Thyroid gland (tissue), 4 donors: ENCODE data around the gene STH. TPM values are rescaled to one million over a fixed set of nuclear protein-coding genes. Genes with fewer than 3 reads are reported as not detected.

Experiments used
- DNase-seq, 2 donors: peaks; one replicate each; pipeline ENCODE4 v3.0.0-alpha.2; 2019
- H3K27ac ChIP-seq, 3 donors: fragments of 200-600 bp; sonication (generic); 1 replicate in 2 of 3; 2 replicates in 1 of 3; pipeline ENCODE4 v1.5.1; 2016 to 2019; ENCODE audit warnings: mild to moderate bottlenecking in 1 of 3, moderate library complexity in 1 of 3
- H3K27me3 ChIP-seq: fragments of 200-600 bp; sonication (generic); one replicate; pipeline ENCODE4 v1.5.1; 2019
- H3K36me3 ChIP-seq, 2 donors: fragments of 200-600 bp; sonication (generic); one replicate each; pipeline ENCODE4 v1.5.1; 2016 to 2019
- H3K4me1 ChIP-seq, 2 donors: fragments of 200-600 bp; sonication (generic); one replicate each; pipeline ENCODE4 v1.5.1; 2017 to 2019
- H3K4me3 ChIP-seq, 3 donors: fragments of 200-600 bp; sonication (generic); replicated peaks in 1 of 3; 1 replicate in 2 of 3; 2 replicates in 1 of 3; pipeline ENCODE4 v1.5.1; 2016; ENCODE audit warnings: mild to moderate bottlenecking in 1 of 3
- H3K9me3 ChIP-seq: fragments of 200-600 bp; sonication (generic); one replicate; pipeline ENCODE4 v1.5.1; 2017
- CTCF ChIP-seq, 6 experiments: fragments of 200-600 bp in 3 of 6; fragments of 450-650 bp in 3 of 6; sonication (generic) in 3 of 6; IDR thresholded peaks; one replicate each; pipeline ENCODE4 v1.5.1; 2016 to 2019; ENCODE audit warnings: antibody characterized with exemption in 6 of 6, mild to moderate bottlenecking in 2 of 6, inconsistent platforms in 1 of 6, moderate library complexity in 1 of 6
- POLR2A ChIP-seq, 2 donors: fragments of 450-650 bp; IDR thresholded peaks; one replicate each; pipeline ENCODE4 v1.6.1; 2017; ENCODE audit warnings: antibody characterized with exemption in 2 of 2, mild to moderate bottlenecking in 2 of 2, moderate library complexity in 1 of 2
- WGBS, 2 donors: methylation state at CpG; one replicate each; pipeline ENCODE4 v1.1.5; 2017; 5-methylcytosine and 5-hydroxymethylcytosine counted together
- intact Hi-C: fragments of 100-400 bp; cut with DNase I; formaldehyde crosslinking; loops from one replicate; pipeline ENCODE4 v1.15.1; 2023
- total RNA-seq, 4 donors: library from RNA; depleted of rRNA; stranded (reverse); fragments of >200 nt; gene quantifications; one replicate each; pipeline ENCODE4 v1.2.3, GENCODE V29; 2016

Gene STH
- not detected for total RNA-seq

GRCh38 chr17:45998987-45999899 lies at the start of gene STH:
STH (plus strand) TSS chr17:45999250; CDS start chr17:45999280, 30 bp downstream.
- intact Hi-C loops, result no loop called here

GRCh38 chr17:45949755-45950320 lies 49.2 kb upstream of the STH start:
- no peak for TF ChIP-seq POLR2A (IDR thresholded peaks at IDR 0.05)
- TF ChIP-seq CTCF (IDR thresholded peaks at IDR 0.05), result no peak
- H3K36me3 ChIP-seq, result no peaks in the 10 kb centered on the region
- DNase-seq, result no peak
- no peaks in the 10 kb centered on the region for H3K27me3 ChIP-seq
- intact Hi-C loops, result no loop called here
- WGBS, 2 donors, result 77 to 86% methylated on average over 8 to 9 of the region's 9 CpGs
- H3K27ac ChIP-seq, result no peak overlapping the region
- peaks cover 0 to 11% of the 10 kb centered on the region in 2 donors for H3K4me1 ChIP-seq
- no peak overlapping the region for H3K4me3 ChIP-seq
- no peaks in the 10 kb centered on the region for H3K9me3 ChIP-seq

More at GRCh38 chr17:45998987-45999899, at the start of gene STH:
- no peak within 1 kb of the TSS for H3K27ac ChIP-seq
- TF ChIP-seq POLR2A (IDR thresholded peaks at IDR 0.05) (no peak), CTCF (IDR thresholded peaks at IDR 0.05) (no peak)
- H3K36me3 ChIP-seq, result no peaks in the 10 kb centered on the region
- WGBS, 2 donors, result 88 to 95% methylated on average over 7 to 8 of the region's 8 CpGs
- no peaks in the 10 kb centered on the region for H3K9me3 ChIP-seq
- H3K4me1 ChIP-seq, result peaks cover 6 to 8% of the 10 kb centered on the region in 2 donors
- DNase-seq, result no peak
- H3K27me3 ChIP-seq, result no peaks in the 10 kb centered on the region
- no peak within 1 kb of the TSS for H3K4me3 ChIP-seq

DNA sequence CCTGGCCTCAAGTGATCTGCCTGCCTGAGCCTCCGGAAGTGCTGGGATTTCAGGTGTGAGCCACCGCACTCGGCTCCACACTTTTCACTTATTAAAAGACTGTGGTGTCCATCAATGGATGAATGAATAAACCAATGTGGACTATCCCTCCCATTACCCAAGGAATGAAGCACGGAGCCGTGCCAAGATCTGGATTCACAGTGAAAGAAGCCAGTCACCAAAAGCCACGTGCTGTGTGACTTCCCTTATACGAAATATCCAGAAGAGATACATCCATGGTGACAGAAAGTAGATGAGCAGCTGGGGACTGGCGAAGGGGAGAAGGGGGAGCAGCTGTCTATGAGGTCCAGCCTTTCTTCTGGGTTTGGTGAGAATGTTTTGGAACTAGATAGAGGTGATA lies 48.2 kb upstream of the STH start:
- H3K4me3 ChIP-seq, result no peak overlapping the region
- intact Hi-C loops, result no loop called here
- H3K27me3 ChIP-seq, result no peaks in the 10 kb centered on the region
- no peaks in the 10 kb centered on the region for H3K9me3 ChIP-seq
- WGBS, 2 donors, result 91% methylated on average over 8 of the region's 8 CpGs
- DNase-seq, result no peak
- no peak for TF ChIP-seq CTCF (IDR thresholded peaks at IDR 0.05)
- TF ChIP-seq POLR2A (IDR thresholded peaks at IDR 0.05), result no peak
- peaks cover 0 to 11% of the 10 kb centered on the region in 2 donors for H3K4me1 ChIP-seq
- no peaks in the 10 kb centered on the region for H3K36me3 ChIP-seq
- no peak overlapping the region for H3K27ac ChIP-seq

- WGBS, 2 donors, result 63 to 64% methylated on average over 10 of the region's 10 CpGs
- H3K27me3 ChIP-seq, result no peaks in the 10 kb centered on the region
- H3K4me1 ChIP-seq, result peaks cover 0 to 11% of the 10 kb centered on the region in 2 donors
- TF ChIP-seq POLR2A (IDR thresholded peaks at IDR 0.05) (no peak), CTCF (IDR thresholded peaks at IDR 0.05) (no peak)
- H3K36me3 ChIP-seq, result no peaks in the 10 kb centered on the region
- intact Hi-C loops, result no loop called here
- no peak for DNase-seq
- H3K9me3 ChIP-seq, result no peaks in the 10 kb centered on the region
- no peak overlapping the region for H3K27ac ChIP-seq
- no peak overlapping the region for H3K4me3 ChIP-seq
Observed at GRCh38 chr17:45951403-45951802, 47.6 kb upstream of the STH start.

- H3K4me1 ChIP-seq, result peaks cover 0 to 11% of the 10 kb centered on the region in 2 donors
- no peak overlapping the region for H3K27ac ChIP-seq
- 76 to 85% methylated on average over 6 of the region's 6 CpGs for WGBS, 2 donors
- H3K9me3 ChIP-seq, result no peaks in the 10 kb centered on the region
- no peaks in the 10 kb centered on the region for H3K36me3 ChIP-seq
- H3K27me3 ChIP-seq, result no peaks in the 10 kb centered on the region
- H3K4me3 ChIP-seq, result no peak overlapping the region
- no peak for TF ChIP-seq CTCF (IDR thresholded peaks at IDR 0.05)
- no peak for TF ChIP-seq POLR2A (IDR thresholded peaks at IDR 0.05)
- DNase-seq, result no peak
- intact Hi-C loops, result no loop called here
Observed at GRCh38 chr17:45951941-45952340, 47.1 kb upstream of the STH start.
